GM21528 (cell line): Measurements from ENCODE around the gene KIAA0513.

Experiments
- ATAC-seq: cut with Tn5 transposase; IDR thresholded peaks from one replicate; pipeline ENCODE4 v1.9.1; 2021; ENCODE audit warnings: mild to moderate bottlenecking, moderate library complexity; ENCODE audit not compliant: unreplicated experiment, low FRiP score

Gene KIAA0513

GRCh38 chr16:85129876-85130704 lies 102.5 kb downstream of the KIAA0513 start:
- no peak for ATAC-seq

DNA sequence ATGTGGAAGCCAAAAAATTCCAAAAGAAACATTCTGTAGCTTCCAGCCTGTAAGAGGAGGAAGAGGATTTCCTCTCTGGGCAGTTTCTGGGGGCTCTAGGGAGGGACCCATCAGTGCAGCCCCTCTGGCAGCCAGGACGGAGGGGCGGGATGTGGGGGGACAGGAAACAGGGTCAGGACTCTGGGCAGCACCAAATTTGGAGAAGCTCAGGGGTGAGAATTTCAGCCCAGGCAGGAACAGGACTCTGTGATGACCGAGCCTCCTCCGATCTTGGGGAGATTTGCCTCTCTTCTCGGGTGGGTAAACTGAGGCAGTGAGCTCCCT lies 103.1 kb downstream of the KIAA0513 start:
- no peak for ATAC-seq

- no peak for ATAC-seq
Observed at GRCh38 chr16:85132456-85133289, 105.1 kb downstream of the KIAA0513 start.

- no peak for ATAC-seq
Observed at GRCh38 chr16:85133290-85133599, 105.7 kb downstream of the KIAA0513 start.

- no peak for ATAC-seq
Observed at GRCh38 chr16:85134076-85134788, 106.6 kb downstream of the KIAA0513 start.

DNA sequence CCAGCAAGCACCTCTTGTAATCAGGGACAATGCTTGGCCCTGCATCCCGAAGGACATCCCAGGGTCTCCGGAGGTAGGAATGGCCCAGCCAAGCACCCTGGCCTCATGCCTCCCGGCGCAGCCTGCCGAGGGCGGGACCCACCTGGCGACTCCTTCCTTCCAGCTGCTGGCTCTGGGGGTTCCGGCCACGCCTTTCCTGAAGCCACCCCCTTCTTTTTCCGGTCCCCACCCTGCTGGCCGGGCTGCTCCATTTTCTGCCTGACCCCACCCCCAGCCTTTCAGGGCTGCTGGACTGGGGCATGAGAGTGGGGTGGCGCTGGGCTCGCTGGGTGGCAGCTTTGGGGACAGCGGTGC lies 107.2 kb downstream of the KIAA0513 start:
- no peak for ATAC-seq

GRCh38 chr16:85136213-85136701 lies 108.7 kb downstream of the KIAA0513 start:
- no peak for ATAC-seq

- no peak for ATAC-seq
Observed at GRCh38 chr16:85136702-85137322, 109.2 kb downstream of the KIAA0513 start.

DNA sequence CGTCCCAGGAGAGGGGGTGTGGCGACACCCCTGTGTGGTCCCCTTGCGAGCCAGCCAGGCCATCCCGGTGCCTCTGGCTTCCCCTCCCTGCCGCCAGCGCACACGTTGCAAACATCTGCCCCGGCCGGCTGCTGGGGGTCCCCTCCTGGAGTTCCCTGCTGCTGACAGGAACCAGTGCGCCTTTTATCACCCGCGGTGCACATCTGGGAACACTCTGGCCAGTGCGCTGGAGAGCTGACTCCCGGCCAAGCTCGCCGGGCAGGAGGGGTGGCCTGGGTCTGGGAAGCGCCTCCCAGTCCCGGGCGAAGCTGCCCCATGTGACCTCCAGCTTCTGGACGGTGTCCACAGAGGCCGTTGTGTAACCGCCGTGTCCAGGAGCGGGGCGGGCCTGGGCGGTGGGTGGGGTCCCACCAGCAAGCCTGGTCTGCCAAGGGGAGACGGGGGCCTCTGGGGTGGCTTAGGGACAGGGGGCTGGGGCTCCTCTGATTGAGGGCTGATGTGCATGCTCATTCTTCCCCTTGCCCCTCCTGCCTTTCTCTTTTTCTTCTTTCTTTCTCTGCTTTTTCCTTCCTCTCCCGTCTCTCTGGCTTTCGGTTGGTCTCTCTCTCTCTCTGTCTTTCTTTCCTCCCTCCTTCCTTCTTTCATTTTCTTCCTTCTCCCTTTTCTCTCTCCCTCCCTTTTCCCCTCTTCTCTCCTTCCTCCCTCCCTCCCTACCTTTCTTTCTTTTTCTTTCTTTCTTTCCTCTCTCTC lies 109.9 kb downstream of the KIAA0513 start:
- ATAC-seq = no peak

GRCh38 chr16:85138073-85138824 lies 110.7 kb downstream of the KIAA0513 start:
- no peak for ATAC-seq

- ATAC-seq = no peak
Observed at GRCh38 chr16:85138825-85139627, 111.4 kb downstream of the KIAA0513 start.

- no peak for ATAC-seq
Observed at GRCh38 chr16:85139881-85140339, 112.3 kb downstream of the KIAA0513 start.

GRCh38 chr16:85140455-85141012 lies 112.9 kb downstream of the KIAA0513 start:
- no peak for ATAC-seq

DNA sequence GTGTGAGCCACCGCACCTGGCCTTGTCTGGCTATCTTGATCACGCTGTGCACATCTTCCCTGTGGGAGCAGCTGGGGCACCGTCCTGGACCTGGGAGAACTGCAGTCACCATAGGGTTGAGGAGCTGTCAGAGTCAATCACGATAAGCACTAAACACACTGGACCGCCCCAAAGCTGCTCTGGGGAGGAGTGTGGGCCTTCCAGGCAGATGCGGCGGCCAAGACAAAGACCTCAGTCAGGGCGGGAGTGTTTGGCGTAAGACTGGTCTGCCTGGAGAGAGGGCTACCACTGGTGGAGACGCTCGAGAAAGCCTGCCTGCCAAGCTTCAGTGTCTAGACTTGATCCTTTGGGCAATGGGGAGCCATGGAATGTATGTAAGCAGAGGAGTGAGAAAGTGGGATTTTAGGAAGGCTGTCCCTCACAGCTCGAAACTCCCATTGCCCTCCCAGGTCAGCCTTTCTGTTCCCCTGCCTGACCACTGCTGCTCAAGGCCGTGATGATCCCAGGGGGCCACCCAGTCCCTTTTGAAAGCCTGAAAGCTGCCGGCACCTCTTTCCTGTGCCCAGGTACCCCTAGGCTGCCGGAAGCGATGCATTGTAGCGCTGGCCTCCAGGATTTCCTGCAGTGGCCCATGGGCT lies 114.0 kb downstream of the KIAA0513 start:
- ATAC-seq = no peak

DNA sequence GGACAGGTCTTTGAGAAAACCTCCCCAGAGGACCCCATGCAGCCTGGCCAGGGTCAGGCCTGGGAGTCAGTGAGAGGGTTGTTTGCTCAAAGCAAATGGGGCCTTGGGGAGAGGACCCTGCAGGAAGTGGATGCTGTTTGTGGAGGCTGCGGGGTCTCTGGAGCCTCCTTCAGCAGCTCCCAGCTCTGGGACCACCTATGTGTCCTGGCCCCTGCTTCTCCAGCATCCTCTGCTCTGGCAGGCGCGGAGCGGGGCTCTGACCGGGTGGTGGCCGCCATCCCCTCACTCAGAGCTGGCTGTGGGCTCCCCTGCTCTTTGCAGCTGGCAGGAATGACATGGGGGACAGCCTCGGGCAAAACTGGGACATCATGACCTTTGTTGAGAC lies 114.5 kb downstream of the KIAA0513 start:
- ATAC-seq = no peak

GRCh38 chr16:85142771-85143211 lies 115.2 kb downstream of the KIAA0513 start:
- no peak for ATAC-seq
